Sciatic nerve (tissue), 2 donors: ENCODE data around the gene SOWAHD. TPM values are rescaled to one million over a fixed set of nuclear protein-coding genes. Genes with fewer than 3 reads are reported as not detected.
A peak's percentile ranks its signal among the peaks of the same experiment; 100 is the strongest.
"Not testable (repeated sequence)": the region's sequence is repeated elsewhere in the genome, so short reads cannot be mapped to it uniquely, and the experiment has no call there.

Source experiments
- ATAC-seq: fragments of 200-7000 bp; cut with Tn5 transposase; one replicate; pipeline ENCODE4 v1.9.1; 2020; ENCODE audit warnings: mild to moderate bottlenecking, moderate library complexity
- DNase-seq: peaks from one replicate; pipeline ENCODE4 v3.0.0-alpha.2; 2020; ENCODE audit warnings: low spot score
- intact Hi-C: fragments of 100-400 bp; cut with DNase I; formaldehyde crosslinking; loops from one replicate; pipeline ENCODE4 v1.14.2; 2022
- total RNA-seq: library from RNA; stranded (reverse); fragmentation: NEBNext Ultra II Directional; extraction: Animal tissue kit (Norgen Biotek cat#: 25700); gene quantifications from one replicate; pipeline ENCODE4 v1.2.1, GENCODE V29; 2021
- donor health status: DM: no; HTN: no; CAD: no.
- donor health status: DM: no; HTN: no; CAD: no.

The SOWAHD gene, protein sequence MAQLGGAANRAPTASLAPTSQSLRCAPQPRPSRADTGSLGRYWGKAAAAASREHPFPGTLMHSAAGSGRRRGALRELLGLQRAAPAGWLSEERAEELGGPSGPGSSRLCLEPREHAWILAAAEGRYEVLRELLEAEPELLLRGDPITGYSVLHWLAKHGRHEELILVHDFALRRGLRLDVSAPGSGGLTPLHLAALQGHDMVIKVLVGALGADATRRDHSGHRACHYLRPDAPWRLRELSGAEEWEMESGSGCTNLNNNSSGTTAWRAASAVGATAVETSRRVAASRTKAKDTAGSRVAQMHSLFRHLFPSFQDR
- 0.53 TPM for total RNA-seq

GRCh38 chrX:119757979-119758730, at the start of gene SOWAHD:
Gene SOWAHD (plus strand): TSS chrX:119758588. CDS start chrX:119758668, 80 bp downstream.
- DNase-seq: no peak
- intact Hi-C loops: no loop called here
- peak; percentile 47 for ATAC-seq

- no peak for ATAC-seq
- intact Hi-C loops: no loop called here
- no peak for DNase-seq
Measured at GRCh38 chrX:119708936-119709335, 49.5 kb upstream of the SOWAHD start.

DNA sequence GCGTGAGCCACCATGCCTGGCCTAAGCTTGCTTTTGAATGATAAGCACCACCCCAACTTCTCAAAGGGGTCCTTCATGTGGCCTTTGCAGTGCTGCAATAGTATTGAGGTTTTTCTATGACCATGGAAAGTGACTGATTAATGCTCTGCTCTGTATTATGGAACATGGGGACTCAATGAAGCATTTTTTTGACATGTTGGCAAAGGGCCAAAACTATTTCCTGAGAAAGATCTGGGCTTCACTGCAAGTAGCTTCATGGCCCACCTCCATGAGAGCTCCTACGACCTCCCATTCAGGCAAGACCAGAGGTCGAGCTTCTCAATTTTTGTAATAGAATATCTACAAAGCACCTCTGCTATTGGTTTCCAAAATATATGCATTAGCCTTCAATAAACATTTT, 48.8 kb upstream of the SOWAHD start:
- intact Hi-C loops: no loop called here
- ATAC-seq: no peak
- no peak for DNase-seq

GRCh38 chrX:119721487-119721886, 36.9 kb upstream of the SOWAHD start:
- ATAC-seq (no peak), DNase-seq (no peak)
- intact Hi-C loops: no loop called here

GRCh38 chrX:119721926-119722325, 36.5 kb upstream of the SOWAHD start:
- ATAC-seq (no peak), DNase-seq (no peak)
- intact Hi-C loops: no loop called here

DNA sequence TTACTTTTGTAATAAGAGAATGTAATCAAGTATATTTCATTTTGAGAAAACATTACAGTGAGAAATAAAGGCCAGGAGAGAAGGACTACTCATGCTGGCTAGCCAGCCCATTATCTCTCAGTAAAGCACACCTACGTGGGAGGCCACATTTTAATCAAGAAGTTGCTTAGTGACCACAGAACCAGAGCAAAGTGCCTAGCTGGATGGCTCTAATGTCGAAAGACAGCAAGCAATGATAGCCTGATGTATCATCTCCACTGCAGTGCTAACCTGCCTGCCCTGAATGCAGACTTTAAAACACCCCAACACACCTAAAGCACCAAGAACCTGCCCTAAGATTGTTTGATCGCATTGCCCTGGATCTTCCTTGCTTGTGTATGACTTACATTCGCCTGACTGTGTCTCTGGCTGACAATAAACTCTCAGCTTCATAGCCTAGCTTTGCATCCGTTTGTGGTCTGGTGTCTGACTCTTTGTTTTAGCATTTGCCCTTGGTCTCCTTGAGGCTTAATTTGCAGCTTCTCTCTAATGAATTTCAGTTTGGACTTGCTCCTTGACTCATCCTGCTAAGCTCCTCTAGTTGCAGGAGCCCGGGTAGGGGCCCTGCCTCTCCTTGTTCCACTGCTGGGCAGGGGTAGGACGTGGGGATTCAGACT, 31.4 kb upstream of the SOWAHD start:
- no peak for ATAC-seq
- intact Hi-C loops: no loop called here

DNA sequence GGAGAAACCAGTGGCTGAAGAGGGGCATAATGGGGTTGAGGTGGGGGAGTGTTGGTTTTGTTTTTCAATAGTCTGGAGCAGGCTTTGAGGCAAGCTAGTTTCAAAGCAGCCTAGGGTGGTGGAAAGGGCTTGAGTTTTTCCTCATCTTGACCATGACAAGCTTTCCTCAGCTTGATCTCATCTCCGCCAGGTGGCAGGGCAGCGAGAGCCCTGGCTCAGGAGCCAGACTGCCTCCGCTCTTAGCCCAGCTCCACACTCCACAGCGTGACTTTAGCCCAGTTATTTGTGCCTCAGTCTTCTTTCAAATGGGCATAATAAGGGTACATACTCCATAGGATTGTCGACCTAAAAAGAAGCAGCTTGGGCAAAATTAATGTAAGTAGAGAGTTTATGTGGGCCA, 29.9 kb upstream of the SOWAHD start:
- ATAC-seq (no peak), DNase-seq (no peak)
- intact Hi-C loops: no loop called here

More for the DNA sequence above, 31.4 kb upstream of the SOWAHD start:
- DNase-seq: no peak

GRCh38 chrX:119729408-119730201, 28.8 kb upstream of the SOWAHD start:
- intact Hi-C loops: no loop called here
- DNase-seq (peak; percentile 72), ATAC-seq (peak; percentile 76)

- DNase-seq (peak; percentile 68), ATAC-seq (peak; percentile 42)
- intact Hi-C loops: no loop called here
Measured at GRCh38 chrX:119734897-119735339, 23.5 kb upstream of the SOWAHD start.

DNA sequence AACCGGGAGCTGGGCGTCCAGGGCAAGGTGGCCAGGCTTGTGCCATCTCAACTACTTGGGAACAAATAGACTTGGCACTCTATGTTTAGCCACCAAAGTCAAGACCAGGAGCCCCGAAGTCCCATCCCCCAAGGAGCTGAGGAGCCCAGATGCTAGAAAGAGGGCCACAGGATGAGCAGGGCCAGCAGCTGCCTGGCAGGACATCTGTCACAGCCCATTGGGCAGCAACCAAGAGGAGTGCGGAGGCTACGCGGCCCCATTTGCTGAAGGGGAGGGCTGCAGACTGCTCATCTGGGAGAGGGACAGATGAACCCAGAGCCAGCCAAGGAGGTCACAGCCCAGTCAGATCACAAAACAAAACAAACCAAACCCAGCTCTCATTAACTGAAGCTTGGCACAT, 22.9 kb upstream of the SOWAHD start:
- peak; percentile 40 for DNase-seq
- intact Hi-C loops: no loop called here
- ATAC-seq: no peak

GRCh38 chrX:119736206-119736764, 22.1 kb upstream of the SOWAHD start:
- no peak for DNase-seq
- no peak for ATAC-seq
- intact Hi-C loops: no loop called here

- intact Hi-C loops: no loop called here
- no peak for ATAC-seq
- DNase-seq: peak; percentile 13
Measured at GRCh38 chrX:119738742-119739141, 19.6 kb upstream of the SOWAHD start.

GRCh38 chrX:119745283-119745848, 13.0 kb upstream of the SOWAHD start:
- ATAC-seq: no peak
- DNase-seq: no peak
- intact Hi-C loops: no loop called here

DNA sequence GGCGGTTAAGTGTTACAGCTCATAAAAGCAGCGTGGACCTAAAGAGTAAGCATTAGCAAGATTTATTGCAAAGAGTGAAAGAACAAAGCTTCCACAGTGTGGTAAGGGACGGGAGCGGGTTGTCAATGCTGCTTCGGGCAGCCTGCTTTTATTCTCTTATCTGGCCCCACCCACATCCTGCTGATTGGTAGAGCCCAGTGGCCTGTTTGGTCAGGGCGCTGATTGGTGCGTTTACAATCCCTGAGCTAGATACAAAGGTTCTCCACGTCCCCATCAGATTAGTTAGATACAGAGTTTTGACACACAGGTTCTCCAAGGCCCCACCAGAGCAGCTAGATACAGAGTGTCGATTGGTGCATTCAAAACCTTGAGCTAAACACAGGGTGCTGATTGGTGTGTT, 8.3 kb upstream of the SOWAHD start:
- DNase-seq, intact Hi-C loops, ATAC-seq: not testable (repeated sequence)

DNA sequence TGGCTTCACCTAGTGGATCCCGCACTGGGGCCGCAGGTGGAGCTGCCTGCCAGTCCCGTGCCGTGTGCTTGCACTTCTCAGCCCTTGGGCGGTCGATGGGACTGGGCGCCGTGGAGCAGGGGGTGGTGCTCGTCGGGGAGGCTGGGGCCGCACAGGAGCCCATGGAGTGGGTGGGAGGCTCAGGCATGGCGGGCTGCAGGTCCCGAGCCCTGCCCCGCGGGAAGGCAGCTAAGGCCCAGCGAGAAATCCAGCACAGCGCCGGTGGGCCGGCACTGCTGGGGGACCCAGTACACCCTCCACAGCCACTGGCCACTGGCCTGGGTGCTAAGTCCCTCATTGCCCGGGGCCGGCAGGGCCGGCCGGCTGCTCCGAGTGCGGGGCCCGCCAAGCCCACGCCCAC, 7.6 kb upstream of the SOWAHD start:
- intact Hi-C loops, ATAC-seq, DNase-seq: not testable (repeated sequence)

GRCh38 chrX:119753001-119753400, 5.4 kb upstream of the SOWAHD start:
- DNase-seq: no peak
- ATAC-seq: no peak
- intact Hi-C loops: no loop called here

DNA sequence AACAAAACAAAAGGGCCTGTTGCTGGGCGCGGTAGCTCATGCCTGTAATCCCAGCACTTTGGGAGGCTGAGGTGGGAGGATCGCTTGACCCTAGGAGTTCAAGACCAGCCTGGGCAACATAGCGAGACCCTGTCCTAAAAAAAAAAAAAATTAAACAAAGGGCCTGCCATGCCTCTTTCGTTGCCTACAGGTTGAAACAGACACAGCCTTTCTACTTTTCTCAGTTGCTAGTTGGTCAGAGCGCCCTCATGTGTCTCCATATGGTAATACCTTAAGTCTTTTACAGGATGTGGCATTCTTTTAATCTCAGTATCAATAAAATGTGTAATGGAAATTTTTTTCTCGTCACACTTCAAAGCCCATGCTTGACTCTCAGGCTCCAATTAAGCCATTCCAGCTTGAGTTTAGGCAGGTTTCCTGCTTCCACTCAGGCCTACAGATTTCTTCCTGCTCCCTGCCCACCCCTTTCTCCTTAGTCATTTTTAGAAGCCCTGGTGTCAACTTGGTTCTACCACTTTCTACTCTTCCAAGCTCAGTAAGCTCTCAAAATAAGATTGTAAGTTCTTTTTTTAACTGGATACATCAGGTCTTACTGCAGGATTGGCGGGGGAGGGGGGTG, 4.6 kb upstream of the SOWAHD start:
- intact Hi-C loops: no loop called here
- ATAC-seq: no peak
- no peak for DNase-seq

DNA sequence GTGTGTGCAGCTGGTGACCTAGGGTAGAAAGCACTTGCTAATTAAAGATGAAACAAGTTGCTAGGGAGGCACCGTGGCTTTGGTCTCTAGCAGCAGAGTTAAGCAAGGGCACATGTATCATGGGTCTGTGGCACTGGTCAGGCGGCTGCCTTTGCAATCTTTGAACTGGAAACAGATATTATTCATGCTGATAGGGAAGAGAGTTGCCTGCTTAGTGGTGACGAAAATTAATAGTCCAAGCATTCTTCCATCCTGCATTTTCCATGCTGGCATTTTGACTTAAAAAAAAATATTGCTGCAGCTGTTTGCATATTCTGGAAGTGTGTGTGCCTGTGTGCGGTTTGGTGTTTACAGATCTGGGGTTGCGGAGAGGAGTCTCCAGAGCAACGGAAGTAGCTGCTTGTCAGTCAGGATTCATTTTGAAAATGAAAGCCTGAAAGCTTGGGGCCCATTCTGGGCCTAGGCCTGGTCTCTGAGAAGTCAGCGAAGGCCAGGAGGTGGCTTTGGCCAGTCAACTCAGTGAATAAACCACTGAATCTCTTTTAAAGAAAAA, 2.3 kb upstream of the SOWAHD start:
- DNase-seq: no peak
- intact Hi-C loops: no loop called here
- ATAC-seq: peak; percentile 38
